ENCODE results near the gene HIC1. TPM values are rescaled to one million over a fixed set of nuclear protein-coding genes. Genes with fewer than 3 reads are reported as not detected.

The HIC1 gene
- total RNA-seq, 2 experiments from 2014 or later = 0.19 to 0.32 TPM

DNA sequence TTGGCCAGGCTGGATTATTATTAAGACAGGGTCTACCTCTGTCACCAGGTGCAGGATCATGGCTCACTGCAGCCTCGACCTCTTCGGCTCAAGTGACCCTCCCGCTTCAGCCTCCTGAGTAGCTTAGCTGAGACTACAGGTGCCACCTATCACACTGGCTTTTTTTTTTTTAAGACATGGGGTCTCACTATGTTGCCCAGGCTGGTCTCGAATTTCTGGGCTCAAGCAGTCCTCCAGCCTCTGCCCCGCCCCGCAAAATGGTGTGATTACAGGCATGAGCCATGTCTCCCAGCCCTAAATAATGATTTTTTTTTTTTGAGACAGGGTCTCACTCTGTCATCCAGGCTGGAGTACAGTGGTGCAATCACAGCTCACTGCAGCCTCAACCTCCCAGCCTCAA lies 7.3 kb upstream of the HIC1 start:
- no peaks in the 10 kb centered on the region for H4K20me1 ChIP-seq (ENCODE audit: insufficient read depth, low read length)
- TF ChIP-seq CTCF (conservative IDR thresholded peaks at IDR 0.05; ENCODE audit: low read length) (no peak), EZH2phosphoT487 (IDR thresholded peaks at IDR 0.05; ENCODE audit: borderline replicate concordance, low read depth, low read length) (no peak)
- CTCF ChIA-PET (ENCODE audit: unreplicated experiment) = no interaction called here
- no peak overlapping the region for H2AFZ ChIP-seq (ENCODE audit: low read length)
- H3K9me3 ChIP-seq (ENCODE audit: low read length) = no peaks in the 10 kb centered on the region
- POLR2A ChIA-PET = no interaction called here
- DNase-seq (ENCODE audit: low spot score) = no peak
- H3K9me2 ChIP-seq (ENCODE audit: insufficient read depth, low read length) = no peaks in the 10 kb centered on the region
- H3K4me2 ChIP-seq (ENCODE audit: low read length) = no peak overlapping the region
- BruUV-seq (replicated peaks) = no TSS peak
- H3K79me2 ChIP-seq (ENCODE audit: insufficient read depth, low read depth, low read length) = peaks cover 2% of the 10 kb centered on the region; the same call in 1 of the 2 replicates
- H3K4me1 ChIP-seq (ENCODE audit: insufficient read depth, low read length, poor library complexity, severe bottlenecking) = peaks cover 13% of the 10 kb centered on the region
- peaks cover 22% of the 10 kb centered on the region; the same call in 1 of the 2 replicates for H3K36me3 ChIP-seq (ENCODE audit: insufficient read depth, low read length)
- intact Hi-C loops (cut with micrococcal nuclease; ENCODE audit: unreplicated experiment) = no loop called here
- no peak overlapping the region for H3K4me3 ChIP-seq (ENCODE audit: low read depth, low read length, poor library complexity, severe bottlenecking)
- H3K27ac ChIP-seq (ENCODE audit: low read depth, low read length, poor library complexity, severe bottlenecking) = no peak overlapping the region

DNA sequence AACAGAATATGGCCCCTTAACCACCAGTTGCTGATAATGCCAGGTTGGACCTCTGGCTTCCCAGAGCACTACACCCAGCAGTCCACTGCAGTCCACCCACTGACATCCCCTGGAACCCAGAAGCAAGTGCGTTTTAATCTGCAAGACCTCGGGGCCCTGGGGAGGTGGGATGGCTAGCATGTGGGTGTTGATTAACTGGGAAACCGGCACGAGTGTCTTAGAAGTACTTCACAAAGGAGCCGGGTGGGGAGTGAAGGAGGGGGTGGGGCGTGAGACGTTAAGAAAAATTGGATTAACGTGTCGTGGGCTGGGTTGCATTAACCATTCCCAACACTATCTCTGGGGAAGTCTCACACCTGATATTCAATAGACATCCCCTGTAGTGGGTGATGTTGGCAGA lies 6.1 kb upstream of the HIC1 start:
- no peak for DNase-seq (ENCODE audit: low spot score)
- no peak overlapping the region for H2AFZ ChIP-seq (ENCODE audit: low read length)
- intact Hi-C loops (cut with micrococcal nuclease; ENCODE audit: unreplicated experiment) = no loop called here
- ChIA-PET POLR2A (no interaction called here), CTCF (ENCODE audit: unreplicated experiment) (no interaction called here)
- peaks cover 11% of the 10 kb centered on the region; the same call in 1 of the 2 replicates for H3K36me3 ChIP-seq (ENCODE audit: insufficient read depth, low read length)
- no peak overlapping the region for H3K27ac ChIP-seq (ENCODE audit: low read depth, low read length, poor library complexity, severe bottlenecking)
- no peak overlapping the region for H3K4me3 ChIP-seq (ENCODE audit: low read depth, low read length, poor library complexity, severe bottlenecking)
- H3K4me1 ChIP-seq (ENCODE audit: insufficient read depth, low read length, poor library complexity, severe bottlenecking) = peaks cover 10% of the 10 kb centered on the region
- H3K4me2 ChIP-seq (ENCODE audit: low read length) = no peak overlapping the region
- TF ChIP-seq CTCF (conservative IDR thresholded peaks at IDR 0.05; ENCODE audit: low read length) (no peak), EZH2phosphoT487 (IDR thresholded peaks at IDR 0.05; ENCODE audit: borderline replicate concordance, low read depth, low read length) (no peak)
- no TSS peak for BruUV-seq (replicated peaks)
- no peaks in the 10 kb centered on the region for H3K9me2 ChIP-seq (ENCODE audit: insufficient read depth, low read length)
- no peaks in the 10 kb centered on the region for H3K9me3 ChIP-seq (ENCODE audit: low read length)
- H3K79me2 ChIP-seq (ENCODE audit: insufficient read depth, low read depth, low read length) = no peaks in the 10 kb centered on the region
- H4K20me1 ChIP-seq (ENCODE audit: insufficient read depth, low read length) = no peaks in the 10 kb centered on the region

DNA sequence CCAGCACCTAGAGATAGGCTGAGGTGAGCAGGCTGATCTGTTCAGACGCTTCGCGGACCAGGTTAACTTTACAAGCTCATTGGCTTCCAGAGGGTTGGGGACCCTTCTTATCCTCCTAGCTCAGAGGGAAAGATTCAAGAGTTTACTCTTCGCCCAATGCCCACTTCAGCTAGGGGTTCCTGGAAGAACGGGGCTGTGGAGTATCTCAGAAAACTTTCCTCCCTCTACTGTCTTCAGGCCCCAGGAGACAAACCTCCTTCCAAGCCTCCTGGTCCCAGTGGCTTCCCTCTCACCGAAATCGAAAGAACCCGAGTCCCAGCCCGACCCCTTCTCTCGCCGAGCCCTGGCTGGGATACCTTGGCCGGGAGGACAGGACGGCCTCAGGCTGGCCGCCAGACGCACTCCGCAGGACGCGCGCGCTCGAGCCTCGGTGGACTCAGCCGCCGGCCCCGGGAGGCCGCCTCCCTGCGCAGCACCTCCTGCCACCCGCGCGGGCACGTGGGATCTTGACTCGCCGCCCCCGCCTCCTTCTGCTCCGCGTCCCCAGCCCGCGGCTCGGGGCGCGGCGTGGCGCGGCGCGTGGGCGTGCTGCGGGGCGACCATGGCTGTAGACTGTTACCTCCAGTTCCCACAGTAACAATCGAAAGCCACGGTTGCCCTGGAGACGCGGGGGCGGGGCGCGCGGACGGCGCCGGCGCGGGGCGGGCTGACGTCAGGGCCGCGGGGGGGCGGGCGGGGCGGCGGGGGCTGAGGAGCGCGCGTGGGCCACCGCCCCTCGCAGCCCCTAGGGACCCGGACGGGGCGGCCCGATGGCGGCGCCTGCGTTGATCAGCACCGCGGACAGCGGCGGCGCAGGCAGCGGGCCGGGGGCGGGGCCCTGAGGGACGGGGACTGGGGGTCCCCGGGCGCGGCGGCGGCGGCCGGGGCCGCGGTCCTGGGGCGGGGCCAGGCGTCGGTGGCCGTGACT lies 5.3 kb upstream of the HIC1 start:
- no peaks in the 10 kb centered on the region for H3K9me3 ChIP-seq (ENCODE audit: low read length)
- POLR2A ChIA-PET = no interaction called here
- peaks cover 17% of the 10 kb centered on the region for H3K4me1 ChIP-seq (ENCODE audit: insufficient read depth, low read length, poor library complexity, severe bottlenecking)

More for the DNA sequence above, 5.3 kb upstream of the HIC1 start:
- BruUV-seq (replicated peaks) = no TSS peak
- H3K4me2 ChIP-seq (ENCODE audit: low read length) = peak overlapping the region; percentile 73
- intact Hi-C loops (cut with micrococcal nuclease; ENCODE audit: unreplicated experiment) = loop anchor here (5.0 kb wide), 1 partner anchor 288 kb away; the partner anchor contains the start of genes SGSM2 and TSR1
- peaks cover 3% of the 10 kb centered on the region; the same call in 1 of the 2 replicates for H3K36me3 ChIP-seq (ENCODE audit: insufficient read depth, low read length)
- no peaks in the 10 kb centered on the region for H3K79me2 ChIP-seq (ENCODE audit: insufficient read depth, low read depth, low read length)
- no peak overlapping the region for H2AFZ ChIP-seq (ENCODE audit: low read length)
- H3K9me2 ChIP-seq (ENCODE audit: insufficient read depth, low read length) = no peaks in the 10 kb centered on the region
- DNase-seq (ENCODE audit: low spot score) = peak; percentile 46
- H3K4me3 ChIP-seq (ENCODE audit: low read depth, low read length, poor library complexity, severe bottlenecking) = peak overlapping the region; percentile 63
- CTCF ChIA-PET (ENCODE audit: unreplicated experiment) = no interaction called here
- TF ChIP-seq EZH2phosphoT487 (IDR thresholded peaks at IDR 0.05; ENCODE audit: borderline replicate concordance, low read depth, low read length) (no peak), CTCF (conservative IDR thresholded peaks at IDR 0.05; ENCODE audit: low read length) (no peak)
- H3K27ac ChIP-seq (ENCODE audit: low read depth, low read length, poor library complexity, severe bottlenecking) = no peak overlapping the region
- no peaks in the 10 kb centered on the region for H4K20me1 ChIP-seq (ENCODE audit: insufficient read depth, low read length)

Measured in OCI-LY7 (cell line).